GM12878 (cell line): Measurements from ENCODE around the gene SSRP1.

Experiments used
- BMI1 ChIP-seq: fragments of 450-650 bp; IDR thresholded peaks from 2 replicates; pipeline ENCODE4 v1.6.1; 2016; ENCODE audit warnings: mild to moderate bottlenecking, moderate library complexity, borderline replicate concordance
- EZH2 ChIP-seq: IDR thresholded peaks from 2 replicates; pipeline ENCODE4 v1.6.1; 2012; ENCODE audit warnings: low read depth, mild to moderate bottlenecking, control low read depth, inconsistent platforms, low read length, borderline replicate concordance; ENCODE audit not compliant: control insufficient read depth
- NFYB ChIP-seq: IDR thresholded peaks from 2 replicates; pipeline ENCODE4 v1.6.1; 2011; ENCODE audit warnings: low read depth, mild to moderate bottlenecking, low read length, improper control_type of control experiment, moderate library complexity; ENCODE audit not compliant: insufficient read depth
- POLR2A ChIP-seq: IDR thresholded peaks from 2 replicates; pipeline ENCODE4 v1.6.1; 2011; ENCODE audit warnings: low read depth, mild to moderate bottlenecking, low read length
- USF1 ChIP-seq: IDR thresholded peaks from 2 replicates; pipeline ENCODE4 v1.6.1; 2011; ENCODE audit warnings: borderline replicate concordance, low read depth, mild to moderate bottlenecking, moderate library complexity, mixed read lengths, low read length; ENCODE audit not compliant: insufficient read depth; ENCODE audit errors: extremely low read length

- no peak for TF ChIP-seq POLR2A
- TF ChIP-seq BMI1 = no peak
- no peak for TF ChIP-seq EZH2
- TF ChIP-seq NFYB = no peak
- no peak for TF ChIP-seq USF1
Measured at GRCh38 chr11:57302489-57302888, 33.2 kb downstream of the SSRP1 start.
